ENCODE measurements around the gene CHRND.

CHRND gene

DNA sequence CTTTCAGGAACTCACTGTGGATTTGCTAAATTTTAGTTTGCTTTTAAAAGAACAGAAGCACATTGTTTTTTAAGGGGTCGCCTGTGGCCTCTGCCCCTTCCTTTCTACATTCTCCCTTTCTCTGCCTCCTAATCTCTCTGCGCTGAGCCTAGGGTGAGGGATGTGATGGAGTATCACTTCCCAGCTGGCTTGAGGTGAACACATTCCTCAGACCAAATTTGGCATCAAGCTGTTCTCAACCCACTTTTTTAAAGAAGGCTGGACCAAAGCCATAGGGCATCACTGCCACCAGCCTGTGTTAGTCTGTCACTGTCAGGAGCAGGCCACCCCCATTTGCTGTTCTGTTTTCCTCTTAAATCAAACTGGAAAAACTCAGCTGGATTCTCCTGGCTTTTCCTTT lies 51.9 kb downstream of the CHRND start:
- no peak for DNase-seq

DNA sequence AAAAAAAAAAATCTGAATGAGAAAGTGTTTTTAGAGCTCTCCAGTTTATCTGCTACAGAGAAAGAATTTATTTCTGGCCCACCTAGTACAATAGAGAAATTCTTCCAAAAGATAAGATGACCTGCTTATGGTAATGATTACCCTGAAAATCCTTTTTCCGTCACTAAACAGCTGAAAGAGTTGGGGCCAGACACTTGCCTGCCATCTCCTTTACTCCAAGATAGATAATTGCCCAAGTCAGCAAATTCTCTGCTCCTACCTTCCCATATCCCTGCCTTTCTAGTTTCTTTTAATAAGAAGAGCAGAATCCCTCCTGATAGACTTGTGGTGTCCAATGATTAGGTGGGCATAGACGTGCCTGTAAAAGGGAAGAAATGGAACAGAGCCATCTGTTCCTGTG lies 52.7 kb downstream of the CHRND start:
- no peak for DNase-seq

DNA sequence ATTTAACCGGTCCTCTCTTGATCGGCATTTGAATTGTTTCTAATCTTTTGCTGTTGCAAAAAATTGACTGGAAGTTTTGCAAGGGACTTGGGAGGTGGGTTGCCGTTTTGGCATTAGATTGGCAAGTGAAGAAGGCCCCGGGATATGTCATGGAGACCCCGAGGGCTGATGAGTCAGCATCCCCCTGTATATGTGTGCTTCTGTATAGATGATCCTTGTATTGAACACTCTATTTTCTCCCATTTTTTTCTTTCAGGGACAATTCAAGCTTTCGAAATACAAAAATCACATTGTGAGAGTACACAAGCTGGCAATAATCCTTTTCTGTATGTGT lies 54.7 kb downstream of the CHRND start:
- no peak for DNase-seq

DNA sequence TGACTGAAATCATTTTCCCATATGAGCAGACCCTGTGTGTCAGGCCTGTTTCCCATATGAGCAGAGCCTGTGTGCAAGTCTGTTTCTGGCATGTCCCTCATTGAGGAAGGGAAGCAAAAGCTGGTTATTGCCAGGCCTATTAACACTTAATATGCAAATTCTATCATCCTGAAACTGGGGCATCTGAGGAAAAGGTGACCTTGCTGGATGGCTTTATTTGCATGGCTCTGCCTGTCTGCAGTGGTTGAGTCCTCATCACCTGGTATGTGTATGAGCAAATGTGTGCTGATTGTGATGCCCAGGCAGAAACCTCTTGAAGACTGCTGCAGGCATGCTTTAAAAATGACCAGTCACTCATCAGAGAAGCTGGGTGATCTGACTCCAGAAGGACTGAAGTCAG lies 55.8 kb downstream of the CHRND start:
- DNase-seq, result no peak

DNA sequence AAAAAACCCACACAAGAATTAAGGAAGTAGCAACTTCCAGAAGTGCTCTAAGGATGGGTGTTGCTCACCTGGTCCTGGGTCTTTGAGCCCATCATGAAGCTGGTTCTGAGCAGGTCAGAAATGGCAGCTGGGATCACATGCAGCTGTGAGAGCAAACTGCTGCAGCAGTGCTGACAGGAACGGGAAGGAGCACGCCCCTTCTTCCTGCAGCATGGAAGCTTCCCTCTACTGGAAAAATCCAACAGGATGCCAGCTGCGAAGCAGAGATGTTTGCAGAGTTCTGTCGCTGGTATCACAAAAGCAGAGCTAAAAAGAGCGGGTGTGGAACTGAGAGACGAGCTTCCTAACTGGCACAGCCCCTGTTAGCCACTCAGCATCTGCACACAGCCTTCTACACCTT lies 58.3 kb downstream of the CHRND start:
- no peak for DNase-seq

Measured in HCEC 1CT (cell line).